Renal cortical epithelial cell (primary cell): ENCODE data around the gene KCNJ15. TPM values are rescaled to one million over a fixed set of nuclear protein-coding genes. Genes with fewer than 3 reads are reported as not detected.

Experiments used
- DNase-seq: peaks from one replicate; pipeline ENCODE4 v3.0.0-alpha.2; 2011; ENCODE audit warnings: low read depth
- total RNA-seq: library from RNA; depleted of rRNA; stranded (reverse); fragments of >200 nt; gene quantifications from 2 replicates; pipeline ENCODE4 v1.2.3, GENCODE V29; 2014

KCNJ15 gene
- total RNA-seq, 1 donor from 2014 or later: 319 TPM

DNA sequence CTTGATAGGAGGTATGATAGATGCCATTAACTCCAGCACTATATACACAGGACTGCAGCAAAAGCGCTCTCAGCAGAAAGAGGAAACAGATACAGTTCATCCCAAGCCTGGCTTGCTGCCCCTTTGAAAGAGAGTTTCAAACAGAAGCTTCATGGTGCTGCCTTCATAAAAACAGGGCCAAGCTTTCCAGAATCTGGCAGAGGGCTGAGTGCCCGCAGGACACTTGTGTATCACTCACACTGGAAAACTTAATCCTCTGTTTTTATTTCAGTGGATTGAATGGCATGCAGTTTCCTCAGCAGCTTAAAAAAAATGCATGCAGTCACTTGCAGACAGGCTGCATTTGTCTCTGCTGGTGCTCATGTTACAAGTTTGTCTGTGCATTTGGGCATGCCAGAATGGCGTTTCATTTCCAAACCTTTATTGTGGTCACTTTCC, 40.4 kb downstream of the KCNJ15 start:
- DNase-seq: no peak

GRCh38 chr21:38297871-38298270, 41.1 kb downstream of the KCNJ15 start:
- DNase-seq: no peak

- no peak for DNase-seq
These were observed 42.0 kb downstream of the KCNJ15 start for GRCh38 chr21:38298832-38299231.

DNA sequence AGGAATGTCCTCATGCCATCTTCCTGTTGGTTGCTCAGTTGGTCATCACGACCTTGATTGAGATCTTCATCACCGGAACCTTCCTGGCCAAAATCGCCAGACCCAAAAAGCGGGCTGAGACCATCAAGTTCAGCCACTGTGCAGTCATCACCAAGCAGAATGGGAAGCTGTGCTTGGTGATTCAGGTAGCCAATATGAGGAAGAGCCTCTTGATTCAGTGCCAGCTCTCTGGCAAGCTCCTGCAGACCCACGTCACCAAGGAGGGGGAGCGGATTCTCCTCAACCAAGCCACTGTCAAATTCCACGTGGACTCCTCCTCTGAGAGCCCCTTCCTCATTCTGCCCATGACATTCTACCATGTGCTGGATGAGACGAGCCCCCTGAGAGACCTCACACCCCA, 42.9 kb downstream of the KCNJ15 start:
- no peak for DNase-seq

DNA sequence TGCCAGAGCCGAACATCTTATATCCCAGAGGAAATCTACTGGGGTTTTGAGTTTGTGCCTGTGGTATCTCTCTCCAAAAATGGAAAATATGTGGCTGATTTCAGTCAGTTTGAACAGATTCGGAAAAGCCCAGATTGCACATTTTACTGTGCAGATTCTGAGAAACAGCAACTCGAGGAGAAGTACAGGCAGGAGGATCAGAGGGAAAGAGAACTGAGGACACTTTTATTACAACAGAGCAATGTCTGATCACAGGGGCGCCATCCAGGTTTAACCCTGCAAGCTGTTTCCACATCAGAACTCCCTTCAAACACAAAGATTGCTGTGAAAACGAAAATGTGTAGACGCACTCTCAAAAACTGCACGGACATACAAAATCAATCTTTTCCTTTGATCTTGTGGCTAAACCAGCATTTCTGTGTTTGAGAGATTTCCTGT, 43.4 kb downstream of the KCNJ15 start:
- DNase-seq: no peak

- peak; percentile 62 for DNase-seq
These were observed 44.8 kb downstream of the KCNJ15 start for GRCh38 chr21:38301321-38302214.

GRCh38 chr21:38303300-38303699, 46.5 kb downstream of the KCNJ15 start:
- peak; percentile 98 for DNase-seq

DNA sequence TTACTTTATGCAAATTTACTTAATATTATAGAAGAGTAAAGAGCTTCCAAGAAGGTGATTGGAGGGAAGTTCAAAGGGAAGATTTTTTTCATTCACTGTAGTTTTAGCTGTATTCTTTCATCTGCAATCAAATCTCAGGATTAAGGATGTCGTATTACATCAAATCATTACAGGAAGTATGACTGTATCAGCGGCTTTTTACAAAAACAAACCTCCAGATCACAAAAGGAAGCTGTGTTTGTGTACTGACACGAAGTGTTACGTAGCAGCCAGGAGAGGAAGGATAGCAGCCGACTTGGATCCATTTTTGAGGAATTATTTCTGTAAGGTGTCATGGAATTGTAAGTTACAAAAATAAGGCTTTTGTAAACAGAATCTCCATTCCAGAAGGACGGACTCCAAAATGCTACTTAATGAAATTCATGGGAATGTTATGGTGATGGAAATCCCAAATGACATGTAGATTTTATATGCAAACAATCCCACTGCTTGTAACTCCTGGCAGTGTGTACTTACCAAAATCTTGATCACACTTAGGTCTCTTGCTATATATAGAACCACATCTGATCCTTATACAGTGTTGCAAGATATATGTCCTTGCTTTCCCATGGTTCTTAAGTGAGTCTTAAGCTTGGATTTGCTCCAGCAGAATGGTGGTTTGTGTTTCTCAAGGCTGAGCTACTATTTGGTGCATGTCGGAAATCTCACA, 49.8 kb downstream of the KCNJ15 start:
- peak; percentile 92 for DNase-seq

DNA sequence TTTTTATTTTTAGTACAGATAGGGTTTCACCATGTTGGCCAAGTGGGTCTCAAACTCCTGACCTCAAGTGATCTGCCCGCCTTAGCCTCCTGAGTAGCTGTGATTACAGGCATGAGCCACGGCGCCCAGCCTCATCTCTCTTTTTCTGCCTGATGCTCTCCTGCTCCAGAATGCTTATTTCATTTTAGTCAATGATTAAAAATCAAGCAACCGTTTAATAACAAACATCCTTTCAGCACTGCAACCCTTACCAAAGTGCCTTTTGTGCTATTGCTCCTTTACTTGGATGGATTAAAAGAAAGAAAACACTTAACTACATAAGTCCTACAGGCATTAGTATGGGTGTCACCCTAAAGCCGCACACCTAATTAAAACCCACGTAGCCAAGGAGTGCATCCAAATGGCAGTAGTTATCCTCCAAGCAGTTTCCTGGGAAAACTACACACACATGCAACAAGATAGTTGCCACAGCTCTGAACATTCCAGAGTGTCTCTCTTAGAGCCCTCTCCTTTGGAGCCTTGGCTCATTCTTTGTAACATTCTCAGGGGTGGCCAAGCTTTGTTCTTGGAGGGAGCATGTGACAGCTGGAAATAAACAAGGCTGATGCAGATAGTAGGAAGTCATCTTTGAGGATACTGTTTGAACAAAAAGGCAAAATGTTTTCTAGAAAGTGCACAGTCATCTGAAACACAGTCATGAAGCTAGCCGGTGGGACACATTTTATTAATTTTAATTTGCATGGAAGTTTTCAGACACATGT, 51.2 kb downstream of the KCNJ15 start:
- DNase-seq: peak; percentile 83

- DNase-seq: no peak
These were observed 51.8 kb downstream of the KCNJ15 start for GRCh38 chr21:38308532-38309119.

- DNase-seq: peak; percentile 98
These were observed 54.1 kb downstream of the KCNJ15 start for GRCh38 chr21:38310646-38311485.

- DNase-seq: peak; percentile 99
These were observed 55.0 kb downstream of the KCNJ15 start for GRCh38 chr21:38311765-38312164.

DNA sequence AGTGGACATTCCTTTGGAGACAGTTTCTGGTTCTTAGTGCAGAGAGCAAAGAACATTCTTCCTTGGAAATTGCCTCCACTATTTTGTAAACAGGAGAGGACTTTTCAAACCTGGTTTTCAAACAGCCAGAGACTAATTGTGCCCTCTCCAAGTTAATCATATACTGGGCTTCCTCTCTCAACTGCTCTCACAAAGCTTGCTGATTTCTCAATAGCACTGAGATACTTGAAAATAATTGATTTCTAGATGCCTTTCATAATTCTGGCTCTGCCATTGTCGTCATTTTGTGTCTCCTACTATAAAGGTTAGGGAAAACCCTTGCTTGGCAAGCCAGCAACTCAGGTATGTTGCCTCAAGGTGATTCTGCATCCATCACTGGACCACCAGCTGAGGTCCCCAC, 56.0 kb downstream of the KCNJ15 start:
- DNase-seq: peak; percentile 96

DNA sequence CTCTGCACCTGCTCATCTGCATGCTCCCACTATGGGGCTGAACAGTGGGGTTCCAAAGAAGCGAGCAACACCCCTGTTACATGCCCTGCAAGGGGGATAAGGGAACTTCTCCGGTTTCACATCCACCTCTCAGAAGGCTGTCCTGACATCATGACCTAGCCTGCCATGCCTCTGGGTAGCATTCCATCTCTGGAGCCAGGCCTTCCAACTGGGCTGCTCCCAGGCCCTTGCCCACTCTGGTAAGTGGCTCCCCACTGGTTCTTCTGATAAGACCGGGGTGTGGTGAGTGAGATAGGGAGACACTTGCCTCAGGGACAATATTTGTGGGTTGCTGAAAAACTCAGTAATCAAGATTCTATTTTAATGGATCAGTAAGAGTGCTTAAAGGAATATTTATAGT, 57.8 kb downstream of the KCNJ15 start:
- DNase-seq: no peak

GRCh38 chr21:38315122-38315521, 58.3 kb downstream of the KCNJ15 start:
- DNase-seq: peak; percentile 97

DNA sequence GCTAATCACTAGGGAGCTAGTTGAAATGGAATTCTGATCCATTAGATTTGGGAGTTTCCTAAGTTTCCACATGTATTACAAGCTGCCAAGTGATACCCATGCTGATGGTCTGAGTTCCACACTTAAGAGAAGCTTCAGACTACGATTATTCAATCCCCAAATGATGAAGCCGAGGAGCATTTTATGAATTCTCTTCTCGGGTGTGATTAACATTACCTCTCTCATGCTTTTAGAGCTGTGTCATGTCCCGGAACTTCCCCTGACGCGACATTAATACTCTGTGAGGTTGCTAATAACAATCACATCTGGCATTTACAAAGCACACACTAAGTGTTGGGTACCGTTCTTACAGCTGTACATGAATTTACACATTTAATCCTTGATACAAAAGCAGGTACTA, 63.0 kb downstream of the KCNJ15 start:
- peak; percentile 55 for DNase-seq

DNA sequence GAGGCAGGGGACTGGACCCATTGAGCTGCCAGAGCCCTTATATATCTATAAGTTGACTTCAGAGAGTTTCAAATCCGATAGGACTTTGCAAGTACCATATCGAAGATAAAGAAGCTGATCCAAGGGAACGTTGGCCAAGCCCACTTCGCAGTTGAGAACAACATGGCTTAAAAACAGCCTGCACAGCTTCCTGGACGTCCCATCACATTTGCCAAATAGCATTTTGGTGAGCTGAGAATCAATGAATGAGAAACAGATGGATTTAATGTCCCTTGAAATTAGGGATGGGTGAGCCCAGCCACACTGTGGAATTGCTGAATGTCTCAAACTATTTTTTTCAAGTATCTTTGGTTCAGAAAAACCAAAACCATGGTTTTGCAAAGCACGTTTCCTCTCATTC, 64.8 kb downstream of the KCNJ15 start:
- DNase-seq: no peak

GRCh38 chr21:38322311-38322950, 65.6 kb downstream of the KCNJ15 start:
- DNase-seq: no peak

- DNase-seq: peak; percentile 96
These were observed 67.1 kb downstream of the KCNJ15 start for GRCh38 chr21:38323721-38324531.
